ENCODE data around the gene SEMA3B. TPM values are rescaled to one million over a fixed set of nuclear protein-coding genes. Genes with fewer than 3 reads are reported as not detected.

SEMA3B gene
- total RNA-seq, 2 experiments from 2014 or later = 0.28 to 0.82 TPM

GRCh38 chr3:50324351-50325112 is 55.6 kb downstream of the SEMA3B start:
- CTCF ChIA-PET (ENCODE audit: unreplicated experiment) = interaction anchor here (1.9 kb wide), 1 partner anchor 32 kb away, joined by 5 read pairs; the partner anchor contains the start of gene IFRD2
- TF ChIP-seq CTCF (conservative IDR thresholded peaks at IDR 0.05; ENCODE audit: low read length) (peak; percentile 83), EZH2phosphoT487 (IDR thresholded peaks at IDR 0.05; ENCODE audit: borderline replicate concordance, low read depth, low read length) (no peak)
- peaks cover 22% of the 10 kb centered on the region for H3K36me3 ChIP-seq (ENCODE audit: insufficient read depth, low read length)

GRCh38 chr3:50325113-50325480 is 56.1 kb downstream of the SEMA3B start:
- Histone ChIP-seq H3K4me1 (ENCODE audit: insufficient read depth, low read length, poor library complexity, severe bottlenecking) (peaks cover 25% of the 10 kb centered on the region), H3K4me2 (ENCODE audit: low read length) (no peak overlapping the region), H4K20me1 (ENCODE audit: insufficient read depth, low read length) (no peaks in the 10 kb centered on the region), H3K27ac (ENCODE audit: low read depth, low read length, poor library complexity, severe bottlenecking) (no peak overlapping the region), H3K9me3 (ENCODE audit: low read length) (no peaks in the 10 kb centered on the region), H3K9me2 (ENCODE audit: insufficient read depth, low read length) (no peaks in the 10 kb centered on the region), H3K4me3 (ENCODE audit: low read depth, low read length, poor library complexity, severe bottlenecking) (no peak overlapping the region), H2AFZ (ENCODE audit: low read length) (no peak overlapping the region), H3K79me2 (ENCODE audit: insufficient read depth, low read depth, low read length) (peaks cover 12% of the 10 kb centered on the region; the same call in 1 of the 2 replicates), H3K36me3 (ENCODE audit: insufficient read depth, low read length) (peaks cover 28% of the 10 kb centered on the region)
- TF ChIP-seq CTCF (conservative IDR thresholded peaks at IDR 0.05; ENCODE audit: low read length) (no peak), EZH2phosphoT487 (IDR thresholded peaks at IDR 0.05; ENCODE audit: borderline replicate concordance, low read depth, low read length) (no peak)
- BruUV-seq (replicated peaks) = no TSS peak
- intact Hi-C loops (cut with micrococcal nuclease; ENCODE audit: unreplicated experiment) = no loop called here
- DNase-seq (ENCODE audit: low spot score) = no peak
- ChIA-PET POLR2A (no interaction called here), CTCF (ENCODE audit: unreplicated experiment) (no interaction called here)

More at GRCh38 chr3:50324351-50325112, 55.6 kb downstream of the SEMA3B start:
- POLR2A ChIA-PET = interaction anchor here (1.2 kb wide), 1 partner anchor 26 kb away, joined by 3 read pairs; the partner anchor contains the start of gene NPRL2
- H2AFZ ChIP-seq (ENCODE audit: low read length) = no peak overlapping the region
- no peak overlapping the region for H3K4me2 ChIP-seq (ENCODE audit: low read length)
- no peaks in the 10 kb centered on the region for H3K9me2 ChIP-seq (ENCODE audit: insufficient read depth, low read length)
- H3K79me2 ChIP-seq (ENCODE audit: insufficient read depth, low read depth, low read length) = peaks cover 12% of the 10 kb centered on the region; the same call in 1 of the 2 replicates
- H3K4me1 ChIP-seq (ENCODE audit: insufficient read depth, low read length, poor library complexity, severe bottlenecking) = peaks cover 29% of the 10 kb centered on the region
- H3K9me3 ChIP-seq (ENCODE audit: low read length) = no peaks in the 10 kb centered on the region
- no peak overlapping the region for H3K4me3 ChIP-seq (ENCODE audit: low read depth, low read length, poor library complexity, severe bottlenecking)
- DNase-seq (ENCODE audit: low spot score) = peak; percentile 70
- no peaks in the 10 kb centered on the region for H4K20me1 ChIP-seq (ENCODE audit: insufficient read depth, low read length)
- intact Hi-C loops (cut with micrococcal nuclease; ENCODE audit: unreplicated experiment) = loop anchor here (1.0 to 5.0 kb wide), 3 partner anchors 25 to 97 kb away; partner anchors contain the start of genes HYAL3 and NAA80
- no TSS peak for BruUV-seq (replicated peaks)
- no peak overlapping the region for H3K27ac ChIP-seq (ENCODE audit: low read depth, low read length, poor library complexity, severe bottlenecking)
